Kidney (tissue), 14 donors: ENCODE measurements around the gene FOXP2. TPM values are rescaled to one million over a fixed set of nuclear protein-coding genes. Genes with fewer than 3 reads are reported as not detected.
A peak's percentile ranks its signal among the peaks of the same experiment; 100 is the strongest.

Experiments
- DNase-seq, 5 donors: peaks; one replicate each; pipeline ENCODE4 v3.0.0-alpha.2; 2013 to 2020
- FAIRE-seq: peaks from 2 replicates; lab custom pipeline; 2012; peaks lifted over from hg19 to GRCh38; lab: Jason Lieb, UNC
- H3K27ac ChIP-seq, 2 donors: one replicate each; pipeline ENCODE4 v1.7.0; 2013; ENCODE audit warnings: low read depth in 2 of 2, low read length in 2 of 2, inconsistent platforms in 1 of 2
- H3K27me3 ChIP-seq: one replicate; pipeline ENCODE4 v1.7.1; 2013; ENCODE audit warnings: low read length, inconsistent platforms; ENCODE audit not compliant: control insufficient read depth, insufficient read depth
- H3K36me3 ChIP-seq, 3 donors: one replicate each; pipeline versions ENCODE4 v1.7.0 to v1.7.1; 2013; ENCODE audit warnings: low read length in 3 of 3, control low read depth in 1 of 3, inconsistent platforms in 1 of 3; ENCODE audit not compliant: insufficient read depth in 3 of 3, control insufficient read depth in 2 of 3
- H3K4me1 ChIP-seq, 3 donors: one replicate each; pipeline versions ENCODE4 v1.7.0 to v1.7.1; 2013; ENCODE audit warnings: low read length in 3 of 3, inconsistent platforms in 1 of 3, low read depth in 1 of 3; ENCODE audit not compliant: control insufficient read depth in 2 of 3, insufficient read depth in 2 of 3
- H3K4me3 ChIP-seq, 3 donors: one replicate each; pipeline versions ENCODE4 v1.7.0 to v1.8.1; 2013; ENCODE audit warnings: low read length in 3 of 3, control low read depth in 1 of 3, inconsistent platforms in 1 of 3
- H3K9ac ChIP-seq, 3 donors: one replicate each; pipeline versions ENCODE4 v1.7.0 to v1.7.1; 2013; ENCODE audit warnings: low read length in 3 of 3, control low read depth in 1 of 3, inconsistent platforms in 1 of 3
- H3K9me3 ChIP-seq, 3 donors: one replicate each; pipeline versions ENCODE4 v1.7.0 to v1.7.1; 2013; ENCODE audit warnings: low read length in 3 of 3, control low read depth in 1 of 3, inconsistent platforms in 1 of 3; ENCODE audit not compliant: control insufficient read depth in 2 of 3, insufficient read depth in 1 of 3
- intact Hi-C: fragments of 100-400 bp; cut with DNase I; formaldehyde crosslinking; loops from one replicate; pipeline ENCODE4 v1.11.1; 2022
- polyA plus RNA-seq: library from polyadenylated mRNA; stranded (reverse); fragments of 350-450 nt; fragmentation: Illumina TruSeq; extraction: RNeasy Lipid Tissue Mini Kit (QIAGEN cat#74804); gene quantifications from one replicate; pipeline ENCODE4 v1.2.3, GENCODE V29; 2014; ENCODE audit warnings: low read depth, low replicate concordance; ENCODE audit not compliant: insufficient read depth
- total RNA-seq: library from RNA; stranded (reverse); fragmentation: NEBNext Ultra II Directional; extraction: Animal tissue kit (Norgen Biotek cat#: 25700); gene quantifications from one replicate; pipeline ENCODE4 v1.2.1, GENCODE V29; 2021
- TF ChIP-seq, protein P1 (sequence below): IDR thresholded peaks from 3 replicates; pipeline ENCODE4 v1.5.1; 2012; ENCODE audit warnings: mild to moderate bottlenecking, moderate library complexity, borderline replicate concordance; ENCODE audit not compliant: insufficient read depth; ENCODE audit errors: extremely low read depth
- donor health status: control.
- donor health status: control.
- donor health status: control.
- donor health status: control.
- donor health status: control.
- donor health status: DM: yes; HTN: yes; CAD: no.
- donor health status: Normal renal cell carcinoma (clear cell type).

FOXP2 gene
- total and polyA plus RNA-seq, 2 donors from 2014 or later = 0.69 to 8.0 TPM

DNA sequence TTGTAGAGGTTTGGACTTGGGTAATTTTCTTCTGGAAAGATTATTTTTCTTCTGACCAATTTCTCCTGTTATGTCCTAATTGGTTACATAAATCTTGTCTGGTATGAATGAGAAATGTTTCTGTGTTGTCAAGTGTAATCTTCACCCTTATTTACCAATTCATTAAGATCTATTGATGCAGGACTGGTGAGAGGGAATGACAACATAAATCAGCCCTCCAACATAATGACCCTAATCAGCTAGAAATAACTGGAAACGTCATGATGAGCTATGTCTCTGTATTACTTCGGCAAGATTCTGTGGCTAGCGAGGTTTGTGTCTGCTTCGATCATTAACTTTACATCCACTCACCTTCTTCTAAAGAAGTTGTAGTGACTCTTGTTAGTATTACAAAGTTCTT, 3.5 kb downstream of the FOXP2 start:
- H3K36me3 ChIP-seq = no peaks in the 10 kb centered on the region
- H3K4me1 ChIP-seq = peaks cover 0 to 7% (median 4%) of the 10 kb centered on the region in 3 donors
- H3K4me3 ChIP-seq = no peak overlapping the region
- no peak overlapping the region for H3K27ac ChIP-seq
- FAIRE-seq (no peak), DNase-seq (peak in 1 of 5 donors; percentile 18)
- intact Hi-C loops = no loop called here
- H3K27me3 ChIP-seq = no peaks in the 10 kb centered on the region
- TF ChIP-seq, protein P1, sequence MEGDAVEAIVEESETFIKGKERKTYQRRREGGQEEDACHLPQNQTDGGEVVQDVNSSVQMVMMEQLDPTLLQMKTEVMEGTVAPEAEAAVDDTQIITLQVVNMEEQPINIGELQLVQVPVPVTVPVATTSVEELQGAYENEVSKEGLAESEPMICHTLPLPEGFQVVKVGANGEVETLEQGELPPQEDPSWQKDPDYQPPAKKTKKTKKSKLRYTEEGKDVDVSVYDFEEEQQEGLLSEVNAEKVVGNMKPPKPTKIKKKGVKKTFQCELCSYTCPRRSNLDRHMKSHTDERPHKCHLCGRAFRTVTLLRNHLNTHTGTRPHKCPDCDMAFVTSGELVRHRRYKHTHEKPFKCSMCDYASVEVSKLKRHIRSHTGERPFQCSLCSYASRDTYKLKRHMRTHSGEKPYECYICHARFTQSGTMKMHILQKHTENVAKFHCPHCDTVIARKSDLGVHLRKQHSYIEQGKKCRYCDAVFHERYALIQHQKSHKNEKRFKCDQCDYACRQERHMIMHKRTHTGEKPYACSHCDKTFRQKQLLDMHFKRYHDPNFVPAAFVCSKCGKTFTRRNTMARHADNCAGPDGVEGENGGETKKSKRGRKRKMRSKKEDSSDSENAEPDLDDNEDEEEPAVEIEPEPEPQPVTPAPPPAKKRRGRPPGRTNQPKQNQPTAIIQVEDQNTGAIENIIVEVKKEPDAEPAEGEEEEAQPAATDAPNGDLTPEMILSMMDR = no peak
- no peaks in the 10 kb centered on the region for H3K9me3 ChIP-seq
- H3K9ac ChIP-seq = no peak overlapping the region

DNA sequence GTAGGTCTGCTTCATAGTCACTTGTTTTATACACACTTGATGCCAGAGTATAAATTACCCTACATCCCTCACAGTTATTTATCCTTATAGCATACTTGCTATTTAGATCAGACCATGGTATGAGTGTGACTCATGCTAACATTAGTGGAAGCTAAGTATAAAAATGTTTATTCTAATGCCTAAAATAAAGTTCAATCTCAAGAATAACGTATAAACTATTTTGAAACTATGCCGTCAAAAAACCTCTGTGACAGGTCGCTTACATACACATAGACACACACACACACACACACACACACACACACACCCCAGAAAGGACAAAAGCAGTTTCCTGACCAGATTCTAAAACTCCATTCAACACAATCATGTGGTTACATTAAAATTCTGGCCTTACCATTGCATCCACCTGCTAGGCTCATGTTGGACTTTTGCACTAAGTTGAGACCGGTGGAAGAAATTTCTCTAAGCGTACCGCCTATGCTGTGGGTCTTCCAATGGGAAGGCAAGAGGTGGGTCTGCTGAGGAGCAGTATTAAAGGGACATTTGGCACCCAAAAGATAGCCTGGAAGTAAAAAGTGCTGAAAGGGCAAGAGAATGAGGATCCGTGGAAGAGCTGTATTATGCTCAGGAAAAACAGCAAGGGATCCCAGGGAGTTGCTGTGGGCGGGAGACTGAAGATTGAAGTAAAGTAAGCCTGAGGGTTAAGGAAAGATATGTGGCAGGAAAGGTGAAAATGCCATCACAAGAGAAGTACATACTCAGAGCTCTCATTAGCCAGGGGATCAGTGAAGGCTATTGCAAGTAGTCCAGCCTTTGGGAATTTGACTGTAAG, 5.0 kb downstream of the FOXP2 start:
- Histone ChIP-seq H3K9me3 (no peaks in the 10 kb centered on the region), H3K27me3 (no peaks in the 10 kb centered on the region), H3K4me1 (peaks cover 0 to 2% (median 0%) of the 10 kb centered on the region in 3 donors), H3K27ac (no peak overlapping the region), H3K4me3 (no peak overlapping the region), H3K9ac (no peak overlapping the region), H3K36me3 (no peaks in the 10 kb centered on the region)
- intact Hi-C loops = no loop called here
- FAIRE-seq = no peak
- TF ChIP-seq, protein P1 = no peak
- DNase-seq = no peak

DNA sequence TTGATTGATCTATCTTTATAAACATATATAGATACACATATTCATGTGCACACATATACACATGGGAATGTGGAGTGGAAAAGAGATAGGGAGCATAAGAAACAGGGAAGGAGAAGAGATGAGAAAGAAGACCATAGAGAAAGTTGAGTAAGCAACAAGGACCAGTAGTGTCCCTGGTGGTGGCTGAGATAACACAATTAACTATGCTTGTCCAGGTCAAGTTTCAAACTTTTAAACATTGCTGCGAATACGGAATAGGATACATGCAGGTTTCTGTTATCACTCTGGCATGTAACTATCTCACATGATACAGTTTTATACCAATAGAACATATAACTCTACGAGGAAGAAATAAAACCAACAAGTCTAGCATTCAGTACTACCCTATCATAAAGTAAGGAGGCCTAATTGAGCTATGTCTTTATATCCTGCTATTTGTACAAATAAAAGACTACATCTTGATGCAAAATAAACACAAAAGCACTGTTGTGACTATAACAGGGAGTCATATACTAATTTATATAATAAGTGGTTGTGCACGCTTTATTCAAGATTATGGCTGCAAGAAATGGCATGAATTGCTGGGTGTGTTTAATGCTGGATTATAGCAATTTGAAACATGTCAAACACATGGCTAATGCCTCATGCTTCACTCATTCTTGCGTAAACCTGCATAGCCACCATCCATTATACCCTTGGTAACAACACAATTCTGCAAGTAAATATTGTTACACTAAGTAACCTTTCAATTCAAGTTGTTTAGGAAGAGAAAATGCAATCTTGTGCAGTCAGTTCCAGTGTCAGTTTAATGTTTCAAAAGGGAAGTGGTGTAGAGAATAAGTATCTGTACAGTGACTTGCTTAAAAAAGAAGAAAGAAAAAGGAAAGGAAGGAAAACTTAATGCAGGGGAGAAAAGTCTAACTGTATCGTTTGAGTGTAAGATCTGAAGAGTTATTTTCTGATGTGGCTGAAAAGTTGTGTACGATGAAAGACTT, 8.2 kb downstream of the FOXP2 start:
- Histone ChIP-seq H3K9me3 (no peaks in the 10 kb centered on the region), H3K4me1 (no peaks in the 10 kb centered on the region), H3K36me3 (no peaks in the 10 kb centered on the region), H3K27me3 (no peaks in the 10 kb centered on the region), H3K9ac (no peak overlapping the region), H3K4me3 (no peak overlapping the region), H3K27ac (no peak overlapping the region)
- TF ChIP-seq, protein P1 = no peak
- intact Hi-C loops = no loop called here
- FAIRE-seq (no peak), DNase-seq (no peak)
